Testis (tissue), 3 donors: Measurements from ENCODE around the gene TNRC18. TPM values are rescaled to one million over a fixed set of nuclear protein-coding genes. Genes with fewer than 3 reads are reported as not detected.

Experiments used
- DNase-seq: peaks from one replicate; pipeline ENCODE4 v3.0.0-alpha.2; 2019
- H3K27ac ChIP-seq, 2 donors: fragments of 200-600 bp; sonication (generic); one replicate each; pipeline ENCODE4 v1.5.1; 2019
- H3K27me3 ChIP-seq: fragments of 200-600 bp; sonication (generic); one replicate; pipeline ENCODE4 v1.5.1; 2019
- H3K36me3 ChIP-seq: fragments of 200-600 bp; sonication (generic); one replicate; pipeline ENCODE4 v1.5.1; 2017; ENCODE audit warnings: low read depth; ENCODE audit errors: missing control alignments
- H3K4me1 ChIP-seq: fragments of 200-600 bp; sonication (generic); one replicate; pipeline ENCODE4 v1.5.1; 2019
- H3K4me3 ChIP-seq, 2 donors: fragments of 200-600 bp; sonication (generic); one replicate each; pipeline ENCODE4 v1.5.1; 2017 to 2019
- H3K9me3 ChIP-seq: fragments of 200-600 bp; sonication (generic); one replicate; pipeline ENCODE4 v1.5.1; 2017
- POLR2A ChIP-seq: fragments of 450-650 bp; IDR thresholded peaks from one replicate; pipeline ENCODE4 v1.6.1; 2017; ENCODE audit warnings: antibody characterized with exemption, mild to moderate bottlenecking, moderate library complexity
- WGBS, 2 donors: methylation state at CpG; one replicate each; pipeline ENCODE4 v1.1.5; 2018; 5-methylcytosine and 5-hydroxymethylcytosine counted together
- intact Hi-C: fragments of 100-400 bp; cut with DNase I; formaldehyde crosslinking; loops from one replicate; pipeline ENCODE4 v1.15.1; 2023; ENCODE audit warnings: low total_unique reads
- polyA plus RNA-seq: library from polyadenylated mRNA; stranded (reverse); fragments of 350-450 nt; fragmentation: Illumina TruSeq; extraction: RNeasy Lipid Tissue Mini Kit (QIAGEN cat#74804); gene quantifications from one replicate; pipeline ENCODE4 v1.2.3, GENCODE V29; 2014; ENCODE audit warnings: low read depth, low replicate concordance; ENCODE audit not compliant: insufficient read depth
- total RNA-seq, 2 donors: library from RNA; depleted of rRNA; stranded (reverse); fragments of >200 nt; gene quantifications; one replicate each; pipeline ENCODE4 v1.2.3, GENCODE V29; 2016
- TF ChIP-seq, protein P1 (sequence below), 3 experiments: fragments of 450-650 bp in 2 of 3; fragments of 200-600 bp in 1 of 3; sonication (generic) in 1 of 3; IDR thresholded peaks; one replicate each; pipeline ENCODE4 v1.5.1; 2016 to 2019; ENCODE audit warnings: antibody characterized with exemption in 3 of 3, mild to moderate bottlenecking in 2 of 3, moderate library complexity in 1 of 3

TNRC18 gene
- total and polyA plus RNA-seq, 3 donors from 2014 or later, result 56.2 to 128 (median 117) TPM

DNA sequence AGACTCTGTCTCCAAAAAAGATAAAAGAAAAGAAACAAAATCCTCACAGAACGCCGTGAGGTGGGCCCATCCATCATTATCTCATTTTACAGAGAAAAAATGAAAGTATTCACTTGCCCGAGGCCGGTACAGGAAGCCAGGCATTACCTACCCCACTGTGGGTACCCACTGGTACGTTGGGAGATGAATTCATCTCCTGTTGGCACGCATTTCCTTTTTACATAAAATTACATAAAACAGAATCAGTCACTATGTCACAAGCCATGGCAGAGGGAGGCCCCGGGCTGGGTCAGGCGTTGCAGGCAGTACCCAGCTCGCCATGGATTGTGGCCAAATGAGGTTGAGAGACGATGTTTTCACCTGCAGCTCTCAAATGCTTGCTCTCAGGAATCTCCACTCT, 38.6 kb upstream of the TNRC18 start:
- H3K27me3 ChIP-seq, result no peaks in the 10 kb centered on the region
- H3K9me3 ChIP-seq, result no peaks in the 10 kb centered on the region
- TF ChIP-seq POLR2A, result no peak
- TF ChIP-seq, protein P1, sequence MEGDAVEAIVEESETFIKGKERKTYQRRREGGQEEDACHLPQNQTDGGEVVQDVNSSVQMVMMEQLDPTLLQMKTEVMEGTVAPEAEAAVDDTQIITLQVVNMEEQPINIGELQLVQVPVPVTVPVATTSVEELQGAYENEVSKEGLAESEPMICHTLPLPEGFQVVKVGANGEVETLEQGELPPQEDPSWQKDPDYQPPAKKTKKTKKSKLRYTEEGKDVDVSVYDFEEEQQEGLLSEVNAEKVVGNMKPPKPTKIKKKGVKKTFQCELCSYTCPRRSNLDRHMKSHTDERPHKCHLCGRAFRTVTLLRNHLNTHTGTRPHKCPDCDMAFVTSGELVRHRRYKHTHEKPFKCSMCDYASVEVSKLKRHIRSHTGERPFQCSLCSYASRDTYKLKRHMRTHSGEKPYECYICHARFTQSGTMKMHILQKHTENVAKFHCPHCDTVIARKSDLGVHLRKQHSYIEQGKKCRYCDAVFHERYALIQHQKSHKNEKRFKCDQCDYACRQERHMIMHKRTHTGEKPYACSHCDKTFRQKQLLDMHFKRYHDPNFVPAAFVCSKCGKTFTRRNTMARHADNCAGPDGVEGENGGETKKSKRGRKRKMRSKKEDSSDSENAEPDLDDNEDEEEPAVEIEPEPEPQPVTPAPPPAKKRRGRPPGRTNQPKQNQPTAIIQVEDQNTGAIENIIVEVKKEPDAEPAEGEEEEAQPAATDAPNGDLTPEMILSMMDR (IDR thresholded peaks at IDR 0.05), result no peak
- no peak overlapping the region for H3K4me3 ChIP-seq
- H3K4me1 ChIP-seq, result peaks cover 5% of the 10 kb centered on the region
- DNase-seq, result no peak
- no peak overlapping the region for H3K27ac ChIP-seq
- no peaks in the 10 kb centered on the region for H3K36me3 ChIP-seq
- whole genome bisulfite sequencing, 2 donors, result 85 to 93% methylated on average over 10 of the region's 10 CpGs
- intact Hi-C loops, result no loop called here

DNA sequence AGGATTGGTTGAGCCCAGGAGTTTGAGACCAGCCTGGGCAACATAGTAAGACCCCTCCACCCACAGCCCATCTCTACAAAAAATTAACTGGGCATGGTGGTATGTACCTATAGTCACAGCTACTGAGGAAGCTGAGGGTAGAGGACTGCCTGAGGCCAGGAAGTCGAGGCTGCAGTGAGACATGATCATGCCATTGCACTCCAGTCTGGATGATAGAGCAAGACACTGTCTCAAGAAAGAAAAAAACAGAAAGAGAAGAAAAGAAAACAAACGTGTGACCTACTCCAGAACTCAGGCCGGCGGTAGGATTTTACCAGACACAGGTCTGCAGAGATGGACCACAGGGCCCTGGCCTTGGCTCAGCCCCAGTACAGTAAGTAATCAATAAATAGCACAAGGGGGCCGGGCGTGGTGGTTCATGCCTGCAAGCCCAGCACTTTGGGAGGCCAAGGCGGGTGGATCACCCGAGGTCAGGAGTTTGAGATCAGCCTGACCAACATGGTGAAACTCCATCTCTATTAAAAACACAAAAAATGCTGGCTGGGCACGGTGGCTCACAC, 35.4 kb upstream of the TNRC18 start:
- intact Hi-C loops, result no loop called here
- H3K9me3 ChIP-seq, result no peaks in the 10 kb centered on the region

DNA sequence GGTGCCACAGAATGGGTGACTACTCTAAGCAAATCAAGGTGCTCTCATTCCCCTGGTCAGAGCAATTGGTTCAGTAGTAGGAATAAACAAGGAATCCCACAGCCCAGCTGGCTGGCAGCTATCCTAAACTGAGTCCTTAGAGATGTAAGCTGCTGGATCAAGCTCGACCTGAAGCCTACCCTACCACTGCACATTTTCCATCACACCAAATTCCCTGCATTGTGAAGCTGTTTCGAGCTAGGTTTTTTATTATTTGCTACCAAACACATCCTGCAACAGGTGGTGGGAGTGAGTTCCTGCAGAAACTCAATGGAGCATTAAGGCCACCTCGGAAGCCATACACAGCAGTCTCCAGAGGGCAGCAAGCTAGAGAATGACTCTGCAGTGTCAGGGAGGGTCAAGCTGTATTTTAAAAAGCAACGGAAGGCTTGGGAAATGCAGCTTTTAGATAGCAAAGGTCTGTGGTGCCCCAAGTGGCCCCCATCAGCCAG, 33.7 kb upstream of the TNRC18 start:
- H3K4me3 ChIP-seq, result no peak overlapping the region

More for the DNA sequence above, 35.4 kb upstream of the TNRC18 start:
- peaks cover 5% of the 10 kb centered on the region for H3K4me1 ChIP-seq
- DNase-seq, result no peak
- 88 to 93% methylated on average over 9 of the region's 9 CpGs for WGBS, 2 donors
- TF ChIP-seq POLR2A, result no peak
- TF ChIP-seq, protein P1 (IDR thresholded peaks at IDR 0.05), result no peak
- H3K4me3 ChIP-seq, result no peak overlapping the region
- H3K27ac ChIP-seq, result no peak overlapping the region
- H3K36me3 ChIP-seq, result no peaks in the 10 kb centered on the region
- no peaks in the 10 kb centered on the region for H3K27me3 ChIP-seq

DNA sequence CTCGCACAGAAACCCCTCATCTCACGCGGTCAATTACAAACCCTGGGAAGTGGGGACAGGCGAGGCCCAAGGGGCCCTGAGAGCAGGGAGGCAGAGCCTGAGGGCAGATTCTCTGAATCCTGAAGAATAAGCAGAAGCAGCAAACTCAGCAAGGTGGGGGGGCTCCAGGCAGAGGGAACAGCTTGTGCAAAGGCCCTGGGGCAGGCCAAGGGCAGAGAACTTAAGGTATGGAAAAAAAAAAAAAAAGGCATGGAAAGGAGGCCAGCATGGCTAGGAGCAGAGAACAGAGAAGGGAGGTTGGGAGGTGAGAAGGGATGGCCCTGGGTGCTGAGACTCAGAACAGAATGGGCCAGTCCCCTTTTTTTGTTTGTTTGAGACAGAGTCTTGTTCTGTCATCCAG, 32.8 kb upstream of the TNRC18 start:
- intact Hi-C loops, result no loop called here
- H3K4me1 ChIP-seq, result peaks cover 5% of the 10 kb centered on the region
- no peaks in the 10 kb centered on the region for H3K27me3 ChIP-seq
- H3K9me3 ChIP-seq, result no peaks in the 10 kb centered on the region
- H3K27ac ChIP-seq, result no peak overlapping the region
- no peak for TF ChIP-seq POLR2A
- TF ChIP-seq, protein P1 (IDR thresholded peaks at IDR 0.05), result no peak
- WGBS, 2 donors, result 82 to 94% methylated on average over 4 of the region's 4 CpGs
- no peaks in the 10 kb centered on the region for H3K36me3 ChIP-seq
- no peak overlapping the region for H3K4me3 ChIP-seq
- no peak for DNase-seq

More for the DNA sequence above, 33.7 kb upstream of the TNRC18 start:
- 63 to 70% methylated on average over 4 of the region's 4 CpGs for WGBS, 2 donors
- no peaks in the 10 kb centered on the region for H3K9me3 ChIP-seq
- peak overlapping the region in 1 of 2 donors; percentile 9 for H3K27ac ChIP-seq
- TF ChIP-seq, protein P1 (IDR thresholded peaks at IDR 0.05), result no peak
- TF ChIP-seq POLR2A, result no peak
- peaks cover 5% of the 10 kb centered on the region for H3K4me1 ChIP-seq
- no peak for DNase-seq
- intact Hi-C loops, result no loop called here
- H3K27me3 ChIP-seq, result no peaks in the 10 kb centered on the region
- H3K36me3 ChIP-seq, result no peaks in the 10 kb centered on the region
